Mesendoderm (in vitro differentiated cells): Measurements from ENCODE around the gene MYG1.

Experiments used
- DNase-seq: peaks from one replicate; pipeline ENCODE4 v3.0.0; 2013
- H2AK5ac ChIP-seq: 2 replicates; pipeline ENCODE4 v1.6.1; 2013; ENCODE audit warnings: low read length, inconsistent platforms
- H2BK120ac ChIP-seq: 2 replicates; pipeline ENCODE4 v1.6.1; 2013; ENCODE audit warnings: low read depth, mild to moderate bottlenecking, low read length, moderate library complexity, mixed read lengths
- H2BK15ac ChIP-seq: replicated peaks from 2 replicates; pipeline ENCODE4 v1.6.1; 2013; ENCODE audit warnings: low read depth, mild to moderate bottlenecking, moderate library complexity
- H2BK5ac ChIP-seq: 2 replicates; pipeline ENCODE4 v1.6.1; 2013; ENCODE audit warnings: low read length, inconsistent platforms
- H3K18ac ChIP-seq: 2 replicates; pipeline ENCODE4 v1.6.1; 2013; ENCODE audit warnings: mild to moderate bottlenecking, low read length, mixed read lengths
- H3K23ac ChIP-seq: one replicate; pipeline ENCODE4 v1.6.1; 2013; ENCODE audit warnings: low read length
- H3K27ac ChIP-seq: 2 replicates; pipeline ENCODE4 v1.5.1; 2013; ENCODE audit warnings: low read depth, mild to moderate bottlenecking, inconsistent platforms, low read length, moderate library complexity
- H3K27me3 ChIP-seq: 2 replicates; pipeline ENCODE4 v1.6.1; 2013; ENCODE audit warnings: low read length, control low read depth, mild to moderate bottlenecking, inconsistent platforms; ENCODE audit not compliant: insufficient read depth, poor library complexity
- H3K36me3 ChIP-seq: 2 replicates; pipeline ENCODE4 v1.6.1; 2013; ENCODE audit warnings: low read length, inconsistent platforms; ENCODE audit not compliant: control insufficient read depth, insufficient read depth
- H3K4ac ChIP-seq: one replicate; pipeline ENCODE4 v1.6.1; 2013; ENCODE audit warnings: low read depth, mild to moderate bottlenecking, low read length, moderate library complexity
- H3K4me1 ChIP-seq: 2 replicates; pipeline ENCODE4 v1.6.1; 2013; ENCODE audit warnings: low read depth, low read length, inconsistent platforms; ENCODE audit not compliant: control insufficient read depth
- H3K4me2 ChIP-seq: 2 replicates; pipeline ENCODE4 v1.6.1; 2013; ENCODE audit warnings: low read length
- H3K4me3 ChIP-seq: 2 replicates; pipeline ENCODE4 v1.5.1; 2013; ENCODE audit warnings: mild to moderate bottlenecking, low read length
- H3K56ac ChIP-seq: one replicate; pipeline ENCODE4 v1.6.1; 2013; ENCODE audit warnings: low read length
- H3K79me1 ChIP-seq: 2 replicates; pipeline ENCODE4 v1.6.1; 2013; ENCODE audit warnings: low read length, inconsistent platforms
- H3K79me2 ChIP-seq: 2 replicates; pipeline ENCODE4 v1.6.1; 2013; ENCODE audit warnings: mild to moderate bottlenecking, low read length; ENCODE audit not compliant: control insufficient read depth, insufficient read depth
- H3K9ac ChIP-seq: 2 replicates; pipeline ENCODE4 v1.6.1; 2013; ENCODE audit warnings: low read length, inconsistent platforms
- H4K5ac ChIP-seq: one replicate; pipeline ENCODE4 v1.6.1; 2013; ENCODE audit warnings: low read length
- H4K8ac ChIP-seq: one replicate; pipeline ENCODE4 v1.6.1; 2013; ENCODE audit warnings: low read depth, mild to moderate bottlenecking, control low read depth, low read length, moderate library complexity
- WGBS: extraction: QIAGEN DNeasy Blood & Tissue Kit; methylation state at CpG from one replicate; pipeline ENCODE4 v1.1.7; 2013; ENCODE audit warnings: low lambda C conversion rate, missing lambda C conversion rate; ENCODE audit not compliant: insufficient coverage; ENCODE audit errors: extremely low coverage; 5-methylcytosine and 5-hydroxymethylcytosine counted together

MYG1 gene

DNA sequence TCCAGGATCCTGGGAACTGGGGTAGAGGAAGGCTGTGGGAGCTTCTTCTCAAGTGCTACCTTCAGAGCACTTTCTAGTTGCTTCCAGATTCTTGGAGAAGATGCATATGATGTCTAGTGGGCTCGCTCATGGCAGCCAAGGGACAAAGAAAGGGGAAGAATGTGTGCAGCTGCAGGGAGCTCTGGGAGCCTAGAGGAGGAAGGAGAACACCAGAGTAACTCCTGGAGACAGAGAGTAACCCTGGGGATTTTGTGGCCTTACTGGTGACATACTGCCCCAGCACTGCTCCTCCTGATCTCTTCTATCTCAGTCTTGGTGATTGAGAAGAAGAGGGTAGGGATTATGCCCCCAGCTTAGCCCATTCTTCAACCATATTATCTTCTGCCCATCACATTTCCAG lies 47.0 kb downstream of the MYG1 start:
- Histone ChIP-seq H2BK5ac (peak overlapping the region; percentile 44), H3K4me3 (no peak overlapping the region), H2AK5ac (no peak overlapping the region), H3K56ac (peak overlapping the region; percentile 91), H2BK15ac (no peak overlapping the region), H3K18ac (no peak overlapping the region), H2BK120ac (no peak overlapping the region), H3K4ac (no peak overlapping the region), H3K4me1 (peaks cover 11% of the 10 kb centered on the region), H3K23ac (no peak overlapping the region), H3K27ac (no peak overlapping the region), H3K4me2 (no peak overlapping the region), H3K79me2 (no peaks in the 10 kb centered on the region), H3K36me3 (no peaks in the 10 kb centered on the region), H3K27me3 (no peaks in the 10 kb centered on the region), H3K79me1 (no peaks in the 10 kb centered on the region), H3K9ac (no peak overlapping the region), H4K8ac (no peak overlapping the region), H4K5ac (no peak overlapping the region)
- no CpG with 5 or more reads among the region's 1 CpG for WGBS
- no peak for DNase-seq

DNA sequence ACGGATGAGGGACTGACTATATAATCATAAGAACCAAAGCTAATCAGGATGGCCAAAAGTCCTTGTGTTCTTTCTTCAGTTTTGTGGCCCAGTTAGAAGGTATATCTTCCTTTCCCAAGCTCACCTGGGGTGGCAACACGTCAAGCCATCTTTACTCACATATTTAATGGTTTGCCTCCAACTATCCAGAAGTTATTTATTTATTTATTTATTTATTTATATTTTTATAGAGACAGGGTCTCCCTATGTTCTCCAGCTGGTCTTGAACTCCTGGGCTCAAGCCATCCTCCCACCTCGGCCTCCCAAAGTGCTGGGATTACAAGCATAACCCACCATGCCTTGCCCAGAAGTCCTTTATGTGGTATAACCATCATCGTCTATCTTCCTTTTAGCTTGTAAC lies 48.4 kb downstream of the MYG1 start:
- Histone ChIP-seq H2BK120ac (no peak overlapping the region), H3K27ac (no peak overlapping the region), H2AK5ac (no peak overlapping the region), H2BK5ac (no peak overlapping the region), H2BK15ac (no peak overlapping the region), H4K8ac (no peak overlapping the region), H3K4me2 (no peak overlapping the region), H3K79me1 (no peaks in the 10 kb centered on the region), H3K27me3 (no peaks in the 10 kb centered on the region), H3K36me3 (no peaks in the 10 kb centered on the region), H3K18ac (no peak overlapping the region), H3K23ac (no peak overlapping the region), H3K56ac (no peak overlapping the region), H3K4me3 (no peak overlapping the region), H3K79me2 (no peaks in the 10 kb centered on the region), H3K4ac (no peak overlapping the region), H3K4me1 (peaks cover 11% of the 10 kb centered on the region), H3K9ac (no peak overlapping the region), H4K5ac (no peak overlapping the region)
- WGBS = no CpG with 5 or more reads among the region's 4 CpGs
- no peak for DNase-seq

DNA sequence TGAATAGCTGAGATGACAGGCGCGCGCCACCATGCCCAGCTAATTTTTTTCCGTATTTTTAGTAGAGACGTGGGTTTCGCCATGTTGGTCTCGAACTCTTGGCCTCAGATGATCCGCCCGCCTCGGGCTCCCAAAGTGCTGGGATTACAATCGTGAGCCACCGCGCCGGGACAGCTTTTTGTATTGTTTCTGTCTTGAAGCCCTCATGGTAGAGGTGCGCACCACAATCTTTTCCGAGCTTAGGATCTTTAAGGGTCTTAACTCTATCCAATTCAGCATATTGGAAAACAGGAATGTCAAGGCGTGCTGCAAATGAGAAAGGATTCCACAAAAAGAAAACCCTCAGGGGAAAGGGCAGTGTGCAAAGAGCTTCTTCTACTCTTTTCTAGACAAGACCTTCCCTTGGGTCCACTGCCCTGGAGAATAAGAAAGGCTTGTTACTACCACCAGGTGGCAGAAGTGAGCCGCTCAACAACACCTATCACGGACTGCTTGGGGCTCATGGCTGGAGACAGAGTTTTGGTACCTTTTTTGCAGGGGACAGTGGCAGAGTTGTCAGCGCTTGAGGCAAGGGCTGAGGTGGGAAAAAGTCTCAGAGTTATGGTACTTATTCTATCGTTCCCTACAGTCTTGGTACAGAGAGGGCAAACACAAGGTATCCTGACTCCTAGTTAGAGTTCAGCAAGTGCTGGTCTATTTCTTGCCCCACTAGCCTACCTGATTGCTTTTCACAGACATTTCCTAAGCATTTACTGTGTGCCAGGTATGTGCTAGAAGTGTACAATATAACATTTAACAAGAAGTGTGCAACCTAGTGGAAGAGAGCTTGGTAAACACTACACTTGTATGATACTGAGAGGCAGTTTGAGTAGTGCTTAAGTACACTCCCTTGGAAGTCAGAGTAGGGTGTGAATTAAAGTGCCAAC lies 53.1 kb downstream of the MYG1 start:
- Histone ChIP-seq H3K9ac (no peak overlapping the region), H4K8ac (no peak overlapping the region), H3K4me1 (no peaks in the 10 kb centered on the region), H2BK5ac (no peak overlapping the region), H3K18ac (no peak overlapping the region), H4K5ac (no peak overlapping the region), H3K27me3 (no peaks in the 10 kb centered on the region), H3K4me3 (no peak overlapping the region), H3K27ac (no peak overlapping the region), H2BK120ac (no peak overlapping the region), H2BK15ac (no peak overlapping the region), H3K36me3 (no peaks in the 10 kb centered on the region), H3K79me2 (no peaks in the 10 kb centered on the region), H2AK5ac (no peak overlapping the region), H3K56ac (peak overlapping the region; percentile 12), H3K79me1 (no peaks in the 10 kb centered on the region), H3K4ac (no peak overlapping the region), H3K4me2 (no peak overlapping the region), H3K23ac (no peak overlapping the region)
- no CpG with 5 or more reads among the region's 21 CpGs for WGBS
- DNase-seq = peak; percentile 94

DNA sequence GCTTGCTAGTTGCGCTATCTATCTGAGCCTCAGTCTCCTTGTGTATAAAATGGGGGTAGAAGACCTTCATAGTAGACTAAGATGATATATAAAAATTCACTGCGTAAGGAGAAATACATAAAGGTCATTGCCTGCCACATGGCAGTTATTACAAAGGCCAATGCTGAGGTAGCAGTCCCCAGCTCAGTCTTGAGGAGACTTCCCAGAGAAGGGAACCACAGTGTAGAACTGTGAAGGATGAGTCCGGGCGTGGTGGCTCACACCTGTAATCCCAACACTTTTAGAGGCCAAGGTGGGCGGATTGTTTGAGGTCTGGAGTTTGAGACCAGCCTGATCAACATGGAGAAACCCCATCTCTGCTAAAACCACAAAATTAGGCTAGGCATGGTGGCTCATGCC lies 53.8 kb downstream of the MYG1 start:
- no peak overlapping the region for H3K9ac ChIP-seq
- no peak overlapping the region for H3K18ac ChIP-seq
- no peak overlapping the region for H2BK15ac ChIP-seq
- H3K79me1 ChIP-seq = no peaks in the 10 kb centered on the region
- WGBS = no CpG with 5 or more reads among the region's 5 CpGs
- H3K36me3 ChIP-seq = no peaks in the 10 kb centered on the region
- H3K4me2 ChIP-seq = no peak overlapping the region
- H4K8ac ChIP-seq = no peak overlapping the region
- no peak overlapping the region for H4K5ac ChIP-seq
- no peaks in the 10 kb centered on the region for H3K79me2 ChIP-seq
- H2AK5ac ChIP-seq = no peak overlapping the region
- no peak for DNase-seq
- H2BK120ac ChIP-seq = no peak overlapping the region
- no peaks in the 10 kb centered on the region for H3K27me3 ChIP-seq
- H3K56ac ChIP-seq = no peak overlapping the region
- no peak overlapping the region for H3K4ac ChIP-seq
- H3K27ac ChIP-seq = no peak overlapping the region
- no peak overlapping the region for H3K23ac ChIP-seq
- H3K4me3 ChIP-seq = no peak overlapping the region
- no peak overlapping the region for H2BK5ac ChIP-seq
- no peaks in the 10 kb centered on the region for H3K4me1 ChIP-seq

DNA sequence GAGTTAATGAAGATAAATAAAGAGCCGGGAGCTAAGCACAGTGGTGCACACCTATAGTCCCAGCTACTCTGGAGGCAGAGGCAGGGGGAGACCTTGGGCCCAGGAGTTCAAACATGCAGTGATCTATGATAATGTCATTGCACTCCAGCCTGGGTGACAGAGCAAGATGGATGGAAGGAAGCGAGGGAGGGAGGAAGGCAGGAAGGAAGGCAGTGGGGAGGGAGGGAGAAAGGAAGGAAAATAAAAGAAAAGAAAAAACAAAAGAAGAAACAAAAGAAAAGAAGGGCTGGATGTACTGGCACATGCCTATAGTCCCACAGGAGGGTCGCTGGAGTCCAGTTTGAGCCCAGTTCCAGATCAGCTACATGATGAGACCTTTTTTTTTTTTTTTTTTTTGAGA lies 55.6 kb downstream of the MYG1 start:
- Histone ChIP-seq H3K36me3 (no peaks in the 10 kb centered on the region), H2BK120ac (no peak overlapping the region), H3K4me2 (no peak overlapping the region), H2BK5ac (no peak overlapping the region), H3K27ac (no peak overlapping the region), H3K79me2 (no peaks in the 10 kb centered on the region), H3K23ac (no peak overlapping the region), H3K4ac (no peak overlapping the region), H4K8ac (no peak overlapping the region), H3K4me1 (no peaks in the 10 kb centered on the region), H3K9ac (no peak overlapping the region), H3K18ac (no peak overlapping the region), H3K27me3 (no peaks in the 10 kb centered on the region), H3K56ac (no peak overlapping the region), H3K79me1 (no peaks in the 10 kb centered on the region), H4K5ac (no peak overlapping the region), H2AK5ac (no peak overlapping the region), H2BK15ac (no peak overlapping the region), H3K4me3 (no peak overlapping the region)
- no peak for DNase-seq
- no CpG with 5 or more reads among the region's 3 CpGs for WGBS
